K562 (cell line): ENCODE measurements around the gene CACNA1A. TPM values are rescaled to one million over a fixed set of nuclear protein-coding genes. Genes with fewer than 3 reads are reported as not detected.

Experiments used
- CBX1 ChIP-seq: sonication (generic); IDR thresholded peaks from 2 replicates; pipeline ENCODE4 v1.6.1; 2016; ENCODE audit warnings: antibody characterized with exemption, low read depth, mild to moderate bottlenecking
- CHD7 ChIP-seq: fragments of 200-600 bp; sonication (generic); IDR thresholded peaks from one replicate; pipeline ENCODE4 v1.6.1; 2012; ENCODE audit warnings: mild to moderate bottlenecking, low read depth, low read length, inconsistent platforms
- CXXC5 ChIP-seq: fragments of 250-450 bp; sonication (Bioruptor Pico); IDR thresholded peaks from 2 replicates; pipeline ENCODE4 v1.8.0; 2022; ENCODE audit warnings: inconsistent platforms, mild to moderate bottlenecking, moderate library complexity
- E2F3 ChIP-seq: fragments of 250-450 bp; sonication (Bioruptor Pico); IDR thresholded peaks from 2 replicates; pipeline ENCODE4 v1.4.0; 2020; ENCODE audit warnings: mild to moderate bottlenecking
- IRF9 ChIP-seq: fragments of 450-650 bp; IDR thresholded peaks from 2 replicates; pipeline ENCODE4 v1.6.1; 2016; ENCODE audit warnings: missing biosample characterization, missing genetic modification characterization
- PURB ChIP-seq: sonication (generic); formaldehyde crosslinking; IDR thresholded peaks from 2 replicates; pipeline ENCODE4 v1.9.0; 2021; ENCODE audit warnings: low read depth, mild to moderate bottlenecking, missing genetic modification reagents
- SRSF1 ChIP-seq: fragments of 200-400 bp; formaldehyde crosslinking; IDR thresholded peaks from 2 replicates; pipeline ENCODE4 v1.6.1; 2017; ENCODE audit warnings: mild to moderate bottlenecking, low read depth, low read length, moderate library complexity
- ZFP1 ChIP-seq: fragments of 450-650 bp; formaldehyde crosslinking; IDR thresholded peaks from 2 replicates; pipeline ENCODE4 v1.4.0; 2020; ENCODE audit warnings: mild to moderate bottlenecking, mixed read lengths
- ZKSCAN1 ChIP-seq: fragments of 150-350 bp; IDR thresholded peaks from 2 replicates; pipeline ENCODE4 v1.6.1; 2016; ENCODE audit warnings: low read depth, low read length
- ZNF384 ChIP-seq: IDR thresholded peaks from 2 replicates; pipeline ENCODE4 v1.6.1; 2012; ENCODE audit warnings: low read depth, low read length, improper control_type of control experiment
- ZSCAN32 ChIP-seq: fragments of 450-650 bp; formaldehyde crosslinking; IDR thresholded peaks from 2 replicates; pipeline ENCODE4 v1.4.0; 2020; ENCODE audit warnings: mild to moderate bottlenecking, moderate library complexity
- polyA plus RNA-seq, 8 experiments: library from polyadenylated mRNA; depleted of rRNA in 4 of 8; stranded (reverse) in 5 of 8; unstranded in 3 of 8; fragments of >200 nt; fragmentation: Nextera tagmentation in 2 of 8; fragmentation: Illumina TruSeq in 1 of 8; extraction: Ambion mirVana in 2 of 8; extraction: Trizol in 1 of 8; gene quantifications; 2 replicates each; pipeline versions ENCODE4 v1.2.1 to v1.2.3, GENCODE V29; 2011 to 2014; ENCODE audit warnings: inconsistent platforms in 1 of 8, missing spikeins in 1 of 8
- total RNA-seq, 7 experiments: library from RNA; depleted of rRNA in 6 of 7; stranded (reverse); fragments of >200 nt in 6 of 7; fragmentation: Illumina TruSeq in 2 of 7; extraction: Trizol in 2 of 7; gene quantifications; 2 replicates each; pipeline versions ENCODE4 v1.2.1 to v1.2.3, GENCODE V29; 2011 to 2021; ENCODE audit warnings: low replicate concordance in 1 of 7
- TF ChIP-seq, protein P1 (sequence below): sonication (generic); formaldehyde crosslinking; IDR thresholded peaks from 2 replicates; pipeline ENCODE4 v1.8.0; 2023; ENCODE audit warnings: mild to moderate bottlenecking, missing genetic modification reagents

CACNA1A gene
- total and polyA plus RNA-seq, 9 of the 15 experiments (the other 6 are each of a cell fraction or from before 2014, with no cell fraction given) = 0.03 to 0.20 (median 0.09) TPM; not detected in 1

- 0 out of 2 replicates have a peak, but pooled peaks have one; percentile 12 for TF ChIP-seq ZNF384
- TF ChIP-seq, protein P1, sequence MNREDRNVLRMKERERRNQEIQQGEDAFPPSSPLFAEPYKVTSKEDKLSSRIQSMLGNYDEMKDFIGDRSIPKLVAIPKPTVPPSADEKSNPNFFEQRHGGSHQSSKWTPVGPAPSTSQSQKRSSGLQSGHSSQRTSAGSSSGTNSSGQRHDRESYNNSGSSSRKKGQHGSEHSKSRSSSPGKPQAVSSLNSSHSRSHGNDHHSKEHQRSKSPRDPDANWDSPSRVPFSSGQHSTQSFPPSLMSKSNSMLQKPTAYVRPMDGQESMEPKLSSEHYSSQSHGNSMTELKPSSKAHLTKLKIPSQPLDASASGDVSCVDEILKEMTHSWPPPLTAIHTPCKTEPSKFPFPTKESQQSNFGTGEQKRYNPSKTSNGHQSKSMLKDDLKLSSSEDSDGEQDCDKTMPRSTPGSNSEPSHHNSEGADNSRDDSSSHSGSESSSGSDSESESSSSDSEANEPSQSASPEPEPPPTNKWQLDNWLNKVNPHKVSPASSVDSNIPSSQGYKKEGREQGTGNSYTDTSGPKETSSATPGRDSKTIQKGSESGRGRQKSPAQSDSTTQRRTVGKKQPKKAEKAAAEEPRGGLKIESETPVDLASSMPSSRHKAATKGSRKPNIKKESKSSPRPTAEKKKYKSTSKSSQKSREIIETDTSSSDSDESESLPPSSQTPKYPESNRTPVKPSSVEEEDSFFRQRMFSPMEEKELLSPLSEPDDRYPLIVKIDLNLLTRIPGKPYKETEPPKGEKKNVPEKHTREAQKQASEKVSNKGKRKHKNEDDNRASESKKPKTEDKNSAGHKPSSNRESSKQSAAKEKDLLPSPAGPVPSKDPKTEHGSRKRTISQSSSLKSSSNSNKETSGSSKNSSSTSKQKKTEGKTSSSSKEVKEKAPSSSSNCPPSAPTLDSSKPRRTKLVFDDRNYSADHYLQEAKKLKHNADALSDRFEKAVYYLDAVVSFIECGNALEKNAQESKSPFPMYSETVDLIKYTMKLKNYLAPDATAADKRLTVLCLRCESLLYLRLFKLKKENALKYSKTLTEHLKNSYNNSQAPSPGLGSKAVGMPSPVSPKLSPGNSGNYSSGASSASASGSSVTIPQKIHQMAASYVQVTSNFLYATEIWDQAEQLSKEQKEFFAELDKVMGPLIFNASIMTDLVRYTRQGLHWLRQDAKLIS (CRISPR knock-in tag) = no peak
- no peak for TF ChIP-seq ZSCAN32 (CRISPR knock-in tag)
- TF ChIP-seq CHD7 = no peak
- no peak for TF ChIP-seq PURB (CRISPR knock-in tag)
- TF ChIP-seq SRSF1 = no peak
- no peak for TF ChIP-seq ZKSCAN1
- no peak for TF ChIP-seq ZFP1 (CRISPR knock-in tag)
- peak; percentile 74 for TF ChIP-seq CBX1
- TF ChIP-seq E2F3 (CRISPR knock-in tag) = no peak
- no peak for TF ChIP-seq IRF9 (tag)
- TF ChIP-seq CXXC5 = no peak
Observed at GRCh38 chr19:13212759-13213330, 293.4 kb downstream of the CACNA1A start (continued).
